PC-3 (cell line): ENCODE measurements around the gene DHRS7. TPM values are rescaled to one million over a fixed set of nuclear protein-coding genes. Genes with fewer than 3 reads are reported as not detected.

Experiments used
- ATAC-seq: fragments of 200-7000 bp; cut with Tn5 transposase; 2 replicates; pipeline ENCODE4 v1.9.1; 2020; ENCODE audit warnings: mild to moderate bottlenecking, moderate library complexity
- BruUV-seq: library from RNA; stranded (reverse); fragments of 400-500 nt; replicated peaks from 2 replicates; lab custom pipeline; 2021; lab: Mats Ljungman, UMichigan
- CTCF ChIA-PET: fragments of 300-600 bp; sonication (Branson Sonifier 250); formaldehyde crosslinking; loops from one replicate; lab custom pipeline; 2022; ENCODE audit warnings: antibody characterized with exemption; lab: Charles Lee
- POLR2A ChIA-PET: fragments of 300-600 bp; sonication (Branson Sonifier 250); formaldehyde crosslinking; loops from one replicate; lab custom pipeline; 2022; ENCODE audit warnings: antibody characterized with exemption; ENCODE audit not compliant: unreplicated experiment; lab: Charles Lee
- DNase-seq: peaks from one replicate; pipeline ENCODE4 v3.0.0-alpha.2; 2015
- H2AFZ ChIP-seq: fragments of 300-600 bp; sonication (generic); 2 replicates; pipeline ENCODE4 v1.6.0; 2016; ENCODE audit warnings: antibody characterized with exemption, low read length
- H3F3A ChIP-seq: fragments of 300-600 bp; sonication (generic); one replicate; pipeline ENCODE4 v1.6.0; 2017; ENCODE audit warnings: antibody characterized with exemption, low read length, control low read depth, mild to moderate bottlenecking; ENCODE audit not compliant: unreplicated experiment
- H3K27ac ChIP-seq: fragments of 300-600 bp; sonication (generic); 2 replicates; pipeline ENCODE4 v1.5.1; 2016; ENCODE audit warnings: mild to moderate bottlenecking, low read length
- H3K27me3 ChIP-seq: fragments of 300-600 bp; sonication (generic); 2 replicates; pipeline ENCODE4 v1.6.1; 2016; ENCODE audit warnings: low read length, mixed read lengths
- H3K36me3 ChIP-seq: fragments of 300-600 bp; sonication (generic); 2 replicates; pipeline ENCODE4 v1.6.1; 2016; ENCODE audit warnings: low read depth, mixed run types, low read length, mixed read lengths
- H3K4me1 ChIP-seq: fragments of 300-600 bp; sonication (generic); 2 replicates; pipeline ENCODE4 v1.5.1; 2016; ENCODE audit warnings: low read length; ENCODE audit not compliant: insufficient read depth
- H3K4me2 ChIP-seq: fragments of 300-600 bp; sonication (generic); 2 replicates; pipeline ENCODE4 v1.6.0; 2016; ENCODE audit warnings: low read length
- H3K4me3 ChIP-seq: fragments of 300-600 bp; sonication (generic); 2 replicates; pipeline ENCODE4 v1.5.1; 2016; ENCODE audit warnings: mild to moderate bottlenecking, low read length, mixed read lengths
- H3K79me2 ChIP-seq: fragments of 300-600 bp; sonication (generic); 2 replicates; pipeline ENCODE4 v1.6.1; 2017; ENCODE audit warnings: low read length, mixed read lengths
- H3K9ac ChIP-seq: fragments of 300-600 bp; sonication (generic); 2 replicates; pipeline ENCODE4 v1.6.0; 2016; ENCODE audit warnings: mild to moderate bottlenecking, low read length
- H3K9me2 ChIP-seq: fragments of 300-600 bp; sonication (generic); replicated peaks from 2 replicates; pipeline ENCODE4 v1.6.1; 2016; ENCODE audit warnings: mixed run types, low read length, mixed read lengths
- H3K9me3 ChIP-seq: fragments of 300-600 bp; sonication (generic); 2 replicates; pipeline ENCODE4 v1.6.1; 2016; ENCODE audit warnings: low read length, mixed read lengths
- H4K20me1 ChIP-seq: fragments of 300-600 bp; sonication (generic); 2 replicates; pipeline ENCODE4 v1.6.1; 2016; ENCODE audit warnings: low read length, mixed read lengths
- EZH2 ChIP-seq: fragments of 300-600 bp; sonication (generic); IDR thresholded peaks from one replicate; pipeline ENCODE4 v1.6.1; 2017; ENCODE audit warnings: antibody characterized with exemption, mild to moderate bottlenecking, low read length; ENCODE audit not compliant: unreplicated experiment
- EZH2phosphoT487 ChIP-seq: fragments of 300-600 bp; sonication (generic); IDR thresholded peaks from 2 replicates; pipeline ENCODE4 v1.6.1; 2018; ENCODE audit warnings: mild to moderate bottlenecking, antibody characterized with exemption, low read length, borderline replicate concordance
- intact Hi-C: fragments of 100-400 bp; cut with micrococcal nuclease; formaldehyde crosslinking; loops from 2 replicates; pipeline ENCODE4 v1.9.0; 2023
- total RNA-seq: library from RNA; depleted of rRNA; stranded (reverse); fragments of >200 nt; gene quantifications from 2 replicates; pipeline ENCODE4 v1.2.3, GENCODE V29; 2014
- TF ChIP-seq, protein P1 (sequence below): fragments of 300-600 bp; sonication (generic); conservative IDR thresholded peaks from 2 replicates; pipeline ENCODE4 v1.5.1; 2017; ENCODE audit warnings: antibody characterized with exemption, low read depth, mild to moderate bottlenecking, low read length

Gene DHRS7
- total RNA-seq, 1 experiment from 2014 or later, result 236 TPM

DNA sequence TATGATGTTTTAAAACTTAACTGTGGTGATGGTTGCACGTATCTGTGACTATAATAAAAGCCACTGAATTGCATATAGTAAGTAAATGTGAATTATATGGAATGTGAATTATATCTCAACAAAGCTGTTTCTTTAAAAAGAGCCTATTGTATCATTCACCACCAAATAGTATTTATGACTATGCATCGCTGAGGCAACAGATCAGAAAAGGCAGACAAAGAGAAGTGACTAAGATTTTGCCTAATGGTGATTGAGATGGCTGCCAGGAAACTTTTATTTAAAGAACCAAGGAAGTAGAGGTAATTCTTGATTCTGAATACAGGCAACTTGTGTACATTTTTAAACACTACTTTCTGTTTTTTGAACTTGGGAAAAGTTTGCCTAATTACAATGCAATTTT is 31.7 kb downstream of the DHRS7 start:
- CTCF ChIA-PET, result no interaction called here

DNA sequence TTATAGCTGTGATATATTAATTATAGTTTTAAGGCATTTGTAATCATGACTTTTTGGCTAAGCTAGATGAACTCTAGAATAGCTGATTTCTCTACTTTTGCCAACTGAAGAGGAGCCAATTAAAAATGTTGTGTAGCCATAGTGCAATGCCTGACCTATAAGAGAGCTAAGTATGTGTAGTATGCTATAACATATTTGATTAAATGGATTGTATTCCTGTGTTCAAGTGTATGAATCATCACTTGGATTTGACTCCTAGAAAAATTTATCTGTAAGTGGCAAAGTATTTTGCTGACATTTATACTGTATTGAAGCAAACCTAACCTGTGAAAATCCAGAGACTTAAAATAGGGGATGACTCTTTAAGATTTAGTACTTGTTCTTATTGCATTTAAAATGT is 39.3 kb downstream of the DHRS7 start:
- H3K9me3 ChIP-seq, result no peaks in the 10 kb centered on the region
- ChIA-PET CTCF (interaction anchor here (0.5 kb wide), 1 partner anchor 357 kb away, joined by 3 read pairs; no protein-coding TSS in a partner anchor), POLR2A (no interaction called here)
- H4K20me1 ChIP-seq, result 0 out of 2 replicates have a peak, but pooled peaks cover 3% of the 10 kb centered on the region
- no peaks in the 10 kb centered on the region for H3F3A ChIP-seq
- H3K4me2 ChIP-seq, result no peak overlapping the region
- no peak overlapping the region for H2AFZ ChIP-seq
- intact Hi-C loops, result no loop called here
- DNase-seq (no peak), ATAC-seq (0 out of 2 replicates have a peak, but pooled peaks have one; percentile 38)
- H3K4me1 ChIP-seq, result no peaks in the 10 kb centered on the region
- no peak overlapping the region for H3K9ac ChIP-seq
- H3K79me2 ChIP-seq, result no peaks in the 10 kb centered on the region
- H3K36me3 ChIP-seq, result peaks cover 73% of the 10 kb centered on the region
- no TSS peak for BruUV-seq
- no peaks in the 10 kb centered on the region for H3K27me3 ChIP-seq
- TF ChIP-seq EZH2 (no peak), EZH2phosphoT487 (no peak)
- TF ChIP-seq, protein P1, sequence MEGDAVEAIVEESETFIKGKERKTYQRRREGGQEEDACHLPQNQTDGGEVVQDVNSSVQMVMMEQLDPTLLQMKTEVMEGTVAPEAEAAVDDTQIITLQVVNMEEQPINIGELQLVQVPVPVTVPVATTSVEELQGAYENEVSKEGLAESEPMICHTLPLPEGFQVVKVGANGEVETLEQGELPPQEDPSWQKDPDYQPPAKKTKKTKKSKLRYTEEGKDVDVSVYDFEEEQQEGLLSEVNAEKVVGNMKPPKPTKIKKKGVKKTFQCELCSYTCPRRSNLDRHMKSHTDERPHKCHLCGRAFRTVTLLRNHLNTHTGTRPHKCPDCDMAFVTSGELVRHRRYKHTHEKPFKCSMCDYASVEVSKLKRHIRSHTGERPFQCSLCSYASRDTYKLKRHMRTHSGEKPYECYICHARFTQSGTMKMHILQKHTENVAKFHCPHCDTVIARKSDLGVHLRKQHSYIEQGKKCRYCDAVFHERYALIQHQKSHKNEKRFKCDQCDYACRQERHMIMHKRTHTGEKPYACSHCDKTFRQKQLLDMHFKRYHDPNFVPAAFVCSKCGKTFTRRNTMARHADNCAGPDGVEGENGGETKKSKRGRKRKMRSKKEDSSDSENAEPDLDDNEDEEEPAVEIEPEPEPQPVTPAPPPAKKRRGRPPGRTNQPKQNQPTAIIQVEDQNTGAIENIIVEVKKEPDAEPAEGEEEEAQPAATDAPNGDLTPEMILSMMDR, result no peak
- H3K27ac ChIP-seq, result no peak overlapping the region
- no peaks in the 10 kb centered on the region for H3K9me2 ChIP-seq
- no peak overlapping the region for H3K4me3 ChIP-seq

More for the DNA sequence above, 31.7 kb downstream of the DHRS7 start:
- DNase-seq (peak; percentile 41), ATAC-seq (peak; percentile 52)
- Histone ChIP-seq H4K20me1 (no peaks in the 10 kb centered on the region), H3K9ac (no peak overlapping the region), H3K9me3 (no peaks in the 10 kb centered on the region), H3K4me3 (no peak overlapping the region), H3F3A (no peaks in the 10 kb centered on the region), H3K27me3 (no peaks in the 10 kb centered on the region), H2AFZ (no peak overlapping the region), H3K9me2 (no peaks in the 10 kb centered on the region), H3K4me2 (no peak overlapping the region), H3K36me3 (peaks cover 12% of the 10 kb centered on the region), H3K27ac (no peak overlapping the region), H3K79me2 (no peaks in the 10 kb centered on the region), H3K4me1 (no peaks in the 10 kb centered on the region)
- TF ChIP-seq, protein P1, result no peak
- TF ChIP-seq EZH2phosphoT487 (no peak), EZH2 (no peak)
- intact Hi-C loops, result no loop called here
- BruUV-seq, result no TSS peak
- POLR2A ChIA-PET, result interaction anchor here (0.6 kb wide), 1 partner anchor 50 kb away, joined by 3 read pairs; no protein-coding TSS in a partner anchor

DNA sequence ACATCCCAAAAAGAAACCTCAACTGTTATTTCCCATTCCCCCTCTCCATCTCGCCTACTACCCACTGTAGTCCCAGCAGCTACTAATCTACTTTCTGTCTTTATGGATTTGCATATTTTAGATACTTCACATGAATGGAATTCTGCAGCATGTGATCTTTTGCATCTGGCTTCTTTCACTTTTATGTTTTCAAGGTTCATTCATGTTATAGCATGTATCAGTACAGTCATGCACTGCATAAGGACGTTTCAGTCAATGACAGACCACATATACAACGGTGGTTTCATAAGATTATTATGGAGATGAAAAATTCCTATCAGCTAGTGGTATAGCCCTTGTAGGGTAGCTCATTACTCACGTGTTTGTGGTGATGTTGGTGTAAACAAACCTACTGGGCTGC is 49.0 kb downstream of the DHRS7 start:
- H3K9me3 ChIP-seq, result no peaks in the 10 kb centered on the region
- H3K4me3 ChIP-seq, result no peak overlapping the region
- H4K20me1 ChIP-seq, result no peaks in the 10 kb centered on the region
- ChIA-PET CTCF (no interaction called here), POLR2A (no interaction called here)
- H3K4me2 ChIP-seq, result no peak overlapping the region
- H3K36me3 ChIP-seq, result peaks cover 56% of the 10 kb centered on the region
- no peaks in the 10 kb centered on the region for H3F3A ChIP-seq
- no peak overlapping the region for H2AFZ ChIP-seq
- no peak for DNase-seq
- no peak for TF ChIP-seq EZH2
- TF ChIP-seq, protein P1, result no peak
- TF ChIP-seq EZH2phosphoT487, result no peak
- no peak overlapping the region for H3K9ac ChIP-seq
- H3K79me2 ChIP-seq, result peaks cover 12% of the 10 kb centered on the region
- BruUV-seq, result no TSS peak
- intact Hi-C loops, result no loop called here
- H3K27me3 ChIP-seq, result no peaks in the 10 kb centered on the region
- ATAC-seq, result no peak
- H3K27ac ChIP-seq, result no peak overlapping the region
- no peaks in the 10 kb centered on the region for H3K4me1 ChIP-seq
- no peaks in the 10 kb centered on the region for H3K9me2 ChIP-seq
